ENCODE data around the gene SLC45A1.

Gene SLC45A1

GRCh38 chr1:8312235-8313218, 5.4 kb upstream of the SLC45A1 start:
- no peak for DNase-seq

GRCh38 chr1:8313231-8313630, 4.7 kb upstream of the SLC45A1 start:
- no peak for DNase-seq

- peak; percentile 37 for DNase-seq
Measured at GRCh38 chr1:8314346-8315280, 3.3 kb upstream of the SLC45A1 start.

GRCh38 chr1:8315573-8316475, 2.1 kb upstream of the SLC45A1 start:
- DNase-seq = no peak

- DNase-seq = no peak
Measured at GRCh38 chr1:8318436-8318835, 522 bp downstream of the SLC45A1 start.

- DNase-seq = no peak
Measured at GRCh38 chr1:8321612-8322011, 3.7 kb downstream of the SLC45A1 start.

GRCh38 chr1:8323706-8324105, 5.8 kb downstream of the SLC45A1 start:
- DNase-seq = no peak

- DNase-seq = no peak
Measured at GRCh38 chr1:8324176-8324810, 6.4 kb downstream of the SLC45A1 start.

GRCh38 chr1:8325771-8326170, 7.9 kb downstream of the SLC45A1 start:
- no peak for DNase-seq

- DNase-seq = no peak
Measured at GRCh38 chr1:8326265-8326664, 8.4 kb downstream of the SLC45A1 start.

- no peak for DNase-seq
Measured at GRCh38 chr1:8328271-8328670, 10.4 kb downstream of the SLC45A1 start.

- DNase-seq = no peak
Measured at GRCh38 chr1:8329439-8329838, 11.5 kb downstream of the SLC45A1 start.

GRCh38 chr1:8329858-8330257, 11.9 kb downstream of the SLC45A1 start:
- DNase-seq = no peak

- no peak for DNase-seq
Measured at GRCh38 chr1:8330271-8331125, 12.6 kb downstream of the SLC45A1 start.

GRCh38 chr1:8332806-8333205, 14.9 kb downstream of the SLC45A1 start:
- no peak for DNase-seq

- DNase-seq = no peak
Measured at GRCh38 chr1:8333246-8333987, 15.5 kb downstream of the SLC45A1 start.

- no peak for DNase-seq
Measured at GRCh38 chr1:8334106-8334851, 16.4 kb downstream of the SLC45A1 start.

- no peak for DNase-seq
Measured at GRCh38 chr1:8335246-8335645, 17.3 kb downstream of the SLC45A1 start.

- no peak for DNase-seq
Measured at GRCh38 chr1:8337776-8338525, 20.0 kb downstream of the SLC45A1 start.

Data from effector CD4-positive, alpha-beta T cell (primary cell).